A673 (cell line): ENCODE results near the gene ZFPM1. TPM values are rescaled to one million over a fixed set of nuclear protein-coding genes. Genes with fewer than 3 reads are reported as not detected.

ENCODE experiments used
- BruUV-seq: library from RNA; stranded (reverse); fragments of 400-500 nt; replicated peaks from 2 replicates; lab custom pipeline; 2021; lab: Mats Ljungman, UMichigan
- CTCF ChIA-PET: fragments of 300-600 bp; sonication (Branson Sonifier 250); formaldehyde crosslinking; loops from one replicate; lab custom pipeline; 2022; ENCODE audit warnings: antibody characterized with exemption; lab: Charles Lee
- POLR2A ChIA-PET: fragments of 300-600 bp; sonication (Branson Sonifier 250); formaldehyde crosslinking; loops from one replicate; lab custom pipeline; 2022; ENCODE audit warnings: antibody characterized with exemption; ENCODE audit not compliant: low non-redundant PET; lab: Charles Lee
- DNase-seq: peaks from one replicate; pipeline ENCODE4 v3.0.0-alpha.2; 2015; ENCODE audit warnings: low spot score
- H3K27ac ChIP-seq: fragments of 200-600 bp; sonication (generic); 2 replicates; pipeline ENCODE4 v1.5.1; 2016; ENCODE audit warnings: mixed run types, low read depth, mild to moderate bottlenecking, mixed read lengths, antibody characterized with exemption, low read length; ENCODE audit not compliant: poor library complexity, severe bottlenecking
- H3K27me3 ChIP-seq: fragments of 200-600 bp; sonication (generic); replicated peaks from 2 replicates; pipeline ENCODE4 v1.6.1; 2017; ENCODE audit warnings: mixed run types, low read depth, mild to moderate bottlenecking, mixed read lengths, antibody characterized with exemption, low read length; ENCODE audit not compliant: insufficient read depth, poor library complexity
- H3K36me3 ChIP-seq: fragments of 200-600 bp; sonication (generic); 2 replicates; pipeline ENCODE4 v1.6.1; 2016; ENCODE audit warnings: mixed run types, mild to moderate bottlenecking, mixed read lengths, antibody characterized with exemption, low read length; ENCODE audit not compliant: insufficient read depth, poor library complexity, severe bottlenecking
- H3K4me1 ChIP-seq: fragments of 200-600 bp; sonication (generic); 2 replicates; pipeline ENCODE4 v1.6.1; 2017; ENCODE audit warnings: mixed run types, mild to moderate bottlenecking, mixed read lengths, antibody characterized with exemption, low read length; ENCODE audit not compliant: insufficient read depth, poor library complexity, severe bottlenecking
- H3K4me3 ChIP-seq: fragments of 200-600 bp; sonication (generic); 2 replicates; pipeline ENCODE4 v1.5.1; 2016; ENCODE audit warnings: low read depth, mixed run types, mild to moderate bottlenecking, mixed read lengths, low read length; ENCODE audit not compliant: poor library complexity, severe bottlenecking
- H3K9me3 ChIP-seq: fragments of 200-600 bp; sonication (generic); 2 replicates; pipeline ENCODE4 v1.6.1; 2016; ENCODE audit warnings: mixed run types, low read depth, mild to moderate bottlenecking, mixed read lengths, antibody characterized with exemption, low read length; ENCODE audit not compliant: poor library complexity, severe bottlenecking
- EZH2 ChIP-seq: fragments of 200-600 bp; sonication (generic); IDR thresholded peaks from 2 replicates; pipeline ENCODE4 v1.6.1; 2017; ENCODE audit warnings: borderline replicate concordance, low read depth, mild to moderate bottlenecking, mixed read lengths, antibody characterized with exemption, low read length; ENCODE audit not compliant: poor library complexity, severe bottlenecking
- intact Hi-C: fragments of 100-400 bp; cut with micrococcal nuclease; formaldehyde crosslinking; loops from one replicate; pipeline ENCODE4 v1.10.0; 2022; ENCODE audit not compliant: unreplicated experiment
- total RNA-seq: library from RNA; stranded (reverse); gene quantifications from 2 replicates; pipeline ENCODE4 v1.2.3, GENCODE V29; 2021
- TF ChIP-seq, protein P1 (sequence below): fragments of 300-800, 200-600 bp; sonication (generic); conservative IDR thresholded peaks from 2 replicates; pipeline ENCODE4 v1.5.1; 2017; ENCODE audit warnings: low read depth, mild to moderate bottlenecking, antibody characterized with exemption, low read length, moderate library complexity, mixed read lengths

Gene ZFPM1
- total RNA-seq, 1 experiment from 2014 or later: 5.6 TPM

GRCh38 chr16:88519938-88520653 is 67.0 kb downstream of the ZFPM1 start:
- no peak overlapping the region for H3K27ac ChIP-seq
- intact Hi-C loops: no loop called here
- H3K4me1 ChIP-seq: peaks cover 14% of the 10 kb centered on the region
- H3K27me3 ChIP-seq: peaks cover 19% of the 10 kb centered on the region
- H3K4me3 ChIP-seq: no peak overlapping the region
- H3K36me3 ChIP-seq: no peaks in the 10 kb centered on the region
- TF ChIP-seq EZH2: no peak
- TF ChIP-seq, protein P1, sequence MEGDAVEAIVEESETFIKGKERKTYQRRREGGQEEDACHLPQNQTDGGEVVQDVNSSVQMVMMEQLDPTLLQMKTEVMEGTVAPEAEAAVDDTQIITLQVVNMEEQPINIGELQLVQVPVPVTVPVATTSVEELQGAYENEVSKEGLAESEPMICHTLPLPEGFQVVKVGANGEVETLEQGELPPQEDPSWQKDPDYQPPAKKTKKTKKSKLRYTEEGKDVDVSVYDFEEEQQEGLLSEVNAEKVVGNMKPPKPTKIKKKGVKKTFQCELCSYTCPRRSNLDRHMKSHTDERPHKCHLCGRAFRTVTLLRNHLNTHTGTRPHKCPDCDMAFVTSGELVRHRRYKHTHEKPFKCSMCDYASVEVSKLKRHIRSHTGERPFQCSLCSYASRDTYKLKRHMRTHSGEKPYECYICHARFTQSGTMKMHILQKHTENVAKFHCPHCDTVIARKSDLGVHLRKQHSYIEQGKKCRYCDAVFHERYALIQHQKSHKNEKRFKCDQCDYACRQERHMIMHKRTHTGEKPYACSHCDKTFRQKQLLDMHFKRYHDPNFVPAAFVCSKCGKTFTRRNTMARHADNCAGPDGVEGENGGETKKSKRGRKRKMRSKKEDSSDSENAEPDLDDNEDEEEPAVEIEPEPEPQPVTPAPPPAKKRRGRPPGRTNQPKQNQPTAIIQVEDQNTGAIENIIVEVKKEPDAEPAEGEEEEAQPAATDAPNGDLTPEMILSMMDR: no peak
- BruUV-seq: no TSS peak
- no peaks in the 10 kb centered on the region for H3K9me3 ChIP-seq
- no peak for DNase-seq
- CTCF ChIA-PET: no interaction called here
- POLR2A ChIA-PET: no interaction called here

DNA sequence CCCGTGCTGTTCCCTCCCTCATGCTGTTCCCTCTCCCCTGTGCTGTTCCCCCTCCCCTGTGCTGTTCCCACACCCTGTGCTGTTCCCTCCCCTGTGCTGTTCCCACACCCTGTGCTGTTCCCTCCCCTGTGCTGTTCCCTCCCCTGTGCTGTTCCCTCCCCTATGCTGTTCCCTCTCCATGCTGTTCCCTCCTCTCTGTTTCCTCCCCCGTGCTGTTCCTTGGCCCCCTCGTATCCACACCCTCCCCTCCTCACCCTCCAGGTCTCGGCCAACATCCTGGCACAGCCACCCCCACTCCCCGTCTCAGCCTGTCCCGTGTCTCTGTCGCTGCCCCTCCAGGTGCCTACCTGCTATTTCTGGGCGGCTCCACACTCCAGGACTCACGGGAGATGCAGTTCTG is 68.6 kb downstream of the ZFPM1 start:
- H3K36me3 ChIP-seq: no peaks in the 10 kb centered on the region
- no peak for DNase-seq
- no TSS peak for BruUV-seq
- TF ChIP-seq EZH2: no peak
- TF ChIP-seq, protein P1: no peak
- no peak overlapping the region for H3K27ac ChIP-seq
- peaks cover 14% of the 10 kb centered on the region for H3K4me1 ChIP-seq
- intact Hi-C loops: no loop called here
- ChIA-PET POLR2A (no interaction called here), CTCF (no interaction called here)
- H3K4me3 ChIP-seq: no peak overlapping the region
- peaks cover 19% of the 10 kb centered on the region for H3K27me3 ChIP-seq
- H3K9me3 ChIP-seq: no peaks in the 10 kb centered on the region

DNA sequence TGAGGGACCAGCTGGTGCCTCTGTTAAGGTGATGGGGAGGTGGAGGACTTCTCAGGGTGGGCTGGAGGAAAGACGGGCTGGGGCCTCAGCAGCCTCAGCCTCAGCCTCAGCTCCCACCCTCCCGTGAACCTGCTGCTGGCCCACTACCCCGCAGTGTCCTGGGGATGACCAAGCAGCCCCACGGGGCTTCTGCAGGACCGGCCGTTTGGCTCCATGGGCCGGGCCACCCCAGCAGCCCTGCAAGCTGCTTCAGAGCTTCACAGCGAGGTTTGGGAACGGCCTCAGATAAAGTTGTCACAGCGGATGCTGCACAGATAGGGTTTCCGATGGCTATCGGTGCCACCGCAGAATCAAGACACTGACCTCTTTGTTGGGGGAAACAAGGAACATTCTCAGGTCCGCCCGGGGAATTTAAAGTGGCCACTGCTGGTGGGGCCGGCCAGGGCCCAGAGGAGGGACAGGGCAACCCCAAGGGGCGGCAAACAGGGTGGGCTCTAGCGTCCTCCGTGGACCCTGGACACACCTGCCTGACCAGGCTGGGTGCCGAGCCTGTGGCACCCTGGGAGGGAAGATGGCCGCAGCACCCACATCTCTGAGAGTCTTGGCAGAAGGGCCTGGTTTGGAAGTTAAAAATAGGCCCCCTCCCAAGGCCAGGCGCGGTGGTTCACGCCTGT is 69.3 kb downstream of the ZFPM1 start:
- Histone ChIP-seq H3K36me3 (no peaks in the 10 kb centered on the region), H3K27ac (no peak overlapping the region), H3K9me3 (no peaks in the 10 kb centered on the region), H3K4me3 (no peak overlapping the region), H3K4me1 (peaks cover 14% of the 10 kb centered on the region), H3K27me3 (peaks cover 19% of the 10 kb centered on the region)
- POLR2A ChIA-PET: no interaction called here
- DNase-seq: no peak
- CTCF ChIA-PET: no interaction called here
- intact Hi-C loops: no loop called here
- TF ChIP-seq EZH2: no peak
- TF ChIP-seq, protein P1: no peak
- BruUV-seq: no TSS peak
